Panc1 (cell line): ENCODE results near the gene CD44. TPM values are rescaled to one million over a fixed set of nuclear protein-coding genes. Genes with fewer than 3 reads are reported as not detected.

Source experiments
- ATAC-seq: fragments of 200-7000 bp; cut with Tn5 transposase; 2 replicates; pipeline ENCODE4 v1.9.1; 2020; ENCODE audit warnings: mild to moderate bottlenecking, moderate library complexity
- BruUV-seq: library from RNA; stranded (reverse); fragments of 400-500 nt; replicated peaks from 2 replicates; lab custom pipeline; 2021; lab: Mats Ljungman, UMichigan
- CTCF ChIA-PET: fragments of 300-600 bp; sonication (Branson Sonifier 250); formaldehyde crosslinking; loops from one replicate; lab custom pipeline; 2022; ENCODE audit warnings: antibody characterized with exemption; lab: Charles Lee
- POLR2A ChIA-PET: fragments of 300-600 bp; sonication (Branson Sonifier 250); formaldehyde crosslinking; loops from one replicate; lab custom pipeline; 2022; ENCODE audit warnings: antibody characterized with exemption; lab: Charles Lee
- DNase-seq: peaks from one replicate; pipeline ENCODE4 v3.0.0-alpha.2; 2010; ENCODE audit warnings: low read depth, low spot score
- H3K27ac ChIP-seq: 2 replicates; pipeline ENCODE4 v1.5.1; 2011; ENCODE audit warnings: mild to moderate bottlenecking, low read length, inconsistent platforms
- H3K27me3 ChIP-seq: fragments of 200-500 bp; sonication (Bioruptor generic); 2 replicates; pipeline ENCODE4 v1.6.0; 2014; ENCODE audit warnings: low read length, inconsistent platforms; ENCODE audit not compliant: control insufficient read depth, insufficient read depth
- H3K36me3 ChIP-seq: fragments of 200-500 bp; sonication (Bioruptor generic); 2 replicates; pipeline ENCODE4 v1.5.1; 2014; ENCODE audit warnings: inconsistent platforms, mild to moderate bottlenecking, low read length, moderate library complexity; ENCODE audit not compliant: control insufficient read depth, insufficient read depth
- H3K4me1 ChIP-seq: 2 replicates; pipeline ENCODE4 v1.5.1; 2011; ENCODE audit warnings: inconsistent platforms, mild to moderate bottlenecking, low read length, moderate library complexity; ENCODE audit not compliant: control insufficient read depth, insufficient read depth
- H3K4me3 ChIP-seq, 2 experiments: 2 replicates each; pipeline ENCODE4 v1.5.1; 2011 to 2012; ENCODE audit warnings: low read depth in 2 of 2, low read length in 2 of 2, mild to moderate bottlenecking in 2 of 2, inconsistent platforms in 1 of 2, moderate library complexity in 1 of 2
- H3K9me3 ChIP-seq: fragments of 200-500 bp; sonication (Bioruptor generic); 2 replicates; pipeline ENCODE4 v1.5.1; 2014; ENCODE audit warnings: low read depth, mild to moderate bottlenecking, inconsistent platforms, low read length, moderate library complexity; ENCODE audit not compliant: control insufficient read depth, insufficient read depth
- CTCF ChIP-seq: fragments of 450-650 bp; IDR thresholded peaks from 2 replicates; pipeline ENCODE4 v1.5.1; 2017; ENCODE audit warnings: mild to moderate bottlenecking
- POLR2AphosphoS5 ChIP-seq: IDR thresholded peaks from 2 replicates; pipeline ENCODE4 v1.6.1; 2012; ENCODE audit warnings: mild to moderate bottlenecking, low read depth, low read length, moderate library complexity
- REST ChIP-seq, 2 experiments: IDR thresholded peaks; 2 replicates each; pipeline ENCODE4 v1.6.1; 2011 to 2012; ENCODE audit warnings: low read depth in 2 of 2, control low read depth in 1 of 2, low read length in 1 of 2, mild to moderate bottlenecking in 1 of 2, moderate library complexity in 1 of 2; ENCODE audit not compliant: insufficient read depth in 1 of 2
- SIN3A ChIP-seq: IDR thresholded peaks from 2 replicates; pipeline ENCODE4 v1.6.1; 2012; ENCODE audit warnings: low read depth, mild to moderate bottlenecking, low read length, moderate library complexity, borderline replicate concordance; ENCODE audit not compliant: insufficient read depth
- TCF7L2 ChIP-seq: IDR thresholded peaks from 2 replicates; pipeline ENCODE4 v1.6.1; 2011; ENCODE audit warnings: mild to moderate bottlenecking, low read depth, low read length, inconsistent platforms
- in situ Hi-C: cut with HindIII; loops from 2 replicates; pipeline ENCODE4 v1.10.0; 2016; ENCODE audit warnings: low sequenced_read_pairs, low pct_unique_long_range_greater_than_20kb
- intact Hi-C: fragments of 100-400 bp; cut with micrococcal nuclease; formaldehyde crosslinking; loops from one replicate; pipeline ENCODE4 v1.10.0; 2022; ENCODE audit not compliant: unreplicated experiment
- total RNA-seq: library from RNA; stranded (reverse); gene quantifications from one replicate; pipeline ENCODE4 v1.2.1, GENCODE V29; 2021; ENCODE audit not compliant: unreplicated experiment

CD44 gene
- total RNA-seq, 1 experiment from 2014 or later = 1,819 TPM

GRCh38 chr11:35197292-35197691 lies 58.3 kb downstream of the CD44 start:
- POLR2A ChIA-PET = no interaction called here
- no peak for DNase-seq

GRCh38 chr11:35200811-35201341 lies 61.9 kb downstream of the CD44 start:
- TF ChIP-seq SIN3A (no peak), POLR2AphosphoS5 (no peak), TCF7L2 (no peak), REST (IDR thresholded peaks at IDR 0.05; ENCODE audit: insufficient read depth in 1 of 2, low read depth in 2 of 2, low read length in 1 of 2) (no peak), CTCF (no peak)

More at GRCh38 chr11:35197292-35197691, 58.3 kb downstream of the CD44 start:
- no TSS peak for BruUV-seq
- TF ChIP-seq POLR2AphosphoS5 (no peak), TCF7L2 (no peak)
- H3K4me1 ChIP-seq = peaks cover 81% of the 10 kb centered on the region
- intact Hi-C loops = no loop called here
- in situ Hi-C loops = no loop called here
- no peak for ATAC-seq
- no peaks in the 10 kb centered on the region for H3K27me3 ChIP-seq
- H3K9me3 ChIP-seq = no peaks in the 10 kb centered on the region
- H3K4me3 ChIP-seq = no peak overlapping the region
- peak overlapping the region; percentile 59 for H3K27ac ChIP-seq
- CTCF ChIA-PET = interaction anchor here (0.7 kb wide), 1 partner anchor 193 kb away, joined by 16 read pairs; no protein-coding TSS in a partner anchor
- peaks cover 84% of the 10 kb centered on the region for H3K36me3 ChIP-seq

DNA sequence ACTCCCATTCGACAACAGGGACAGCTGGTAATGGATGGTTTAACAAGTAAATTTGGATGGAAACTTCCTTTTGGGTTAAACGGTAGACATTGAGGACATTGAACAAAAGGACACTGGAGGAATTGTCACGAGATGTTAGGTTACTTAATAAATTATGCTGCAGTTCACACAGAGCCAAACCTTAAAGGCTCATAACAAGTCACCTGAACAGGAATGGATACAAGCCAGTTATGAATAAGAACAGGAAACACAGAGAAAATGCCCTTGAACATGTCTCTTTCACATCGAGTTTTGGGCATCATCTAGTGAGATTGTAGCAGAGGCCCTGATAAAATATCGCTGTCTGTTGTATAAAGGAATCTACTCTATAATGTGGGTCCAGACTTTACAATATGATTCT lies 65.6 kb downstream of the CD44 start:
- ChIA-PET POLR2A (no interaction called here), CTCF (no interaction called here)
- TF ChIP-seq SIN3A (no peak), POLR2AphosphoS5 (no peak), CTCF (no peak), REST (IDR thresholded peaks at IDR 0.05; ENCODE audit: insufficient read depth in 1 of 2, low read depth in 2 of 2, low read length in 1 of 2) (no peak), TCF7L2 (no peak)
- Histone ChIP-seq H3K4me1 (peaks cover 78% of the 10 kb centered on the region), H3K27me3 (no peaks in the 10 kb centered on the region), H3K4me3 (no peak overlapping the region), H3K9me3 (no peaks in the 10 kb centered on the region), H3K27ac (peak overlapping the region; percentile 70), H3K36me3 (peaks cover 67% of the 10 kb centered on the region)
- in situ Hi-C loops (no loop called here), intact Hi-C loops (no loop called here)
- BruUV-seq = no TSS peak
- no peak for DNase-seq
- ATAC-seq = no peak

More at GRCh38 chr11:35200811-35201341, 61.9 kb downstream of the CD44 start:
- H3K4me1 ChIP-seq = peaks cover 78% of the 10 kb centered on the region
- no TSS peak for BruUV-seq
- H3K27me3 ChIP-seq = no peaks in the 10 kb centered on the region
- no peak for DNase-seq
- intact Hi-C loops = no loop called here
- in situ Hi-C loops = no loop called here
- no peaks in the 10 kb centered on the region for H3K9me3 ChIP-seq
- ChIA-PET POLR2A (interaction anchor here (1.0 kb wide), 1 partner anchor 9 kb away, joined by 3 read pairs; no protein-coding TSS in a partner anchor), CTCF (no interaction called here)
- H3K27ac ChIP-seq = peak overlapping the region; percentile 70
- H3K4me3 ChIP-seq = no peak overlapping the region
- ATAC-seq = no peak
- peaks cover 92% of the 10 kb centered on the region for H3K36me3 ChIP-seq
